GM12878 (cell line): ENCODE measurements around the gene ZNF554. TPM values are rescaled to one million over a fixed set of nuclear protein-coding genes. Genes with fewer than 3 reads are reported as not detected.

ENCODE experiments used
- BCLAF1 ChIP-seq: fragments of 450-650 bp; IDR thresholded peaks from 2 replicates; pipeline ENCODE4 v1.6.1; 2017; ENCODE audit warnings: antibody characterized with exemption, mild to moderate bottlenecking, moderate library complexity
- CBX5 ChIP-seq: sonication (generic); IDR thresholded peaks from 2 replicates; pipeline ENCODE4 v1.6.1; 2016; ENCODE audit warnings: low read depth, moderate library complexity, mild to moderate bottlenecking, inconsistent platforms
- CHD2 ChIP-seq: IDR thresholded peaks from 2 replicates; pipeline ENCODE4 v1.6.1; 2011; ENCODE audit warnings: low read depth, low read length, improper control_type of control experiment, borderline replicate concordance
- CHD4 ChIP-seq: fragments of 200-600 bp; sonication (generic); IDR thresholded peaks from 2 replicates; pipeline ENCODE4 v1.6.1; 2016; ENCODE audit warnings: mild to moderate bottlenecking
- FOS ChIP-seq: IDR thresholded peaks from 3 replicates; pipeline ENCODE4 v1.6.1; 2011; ENCODE audit warnings: borderline replicate concordance; ENCODE audit not compliant: insufficient read length; ENCODE audit errors: extremely low read depth
- GABPA ChIP-seq: IDR thresholded peaks from 2 replicates; pipeline ENCODE4 v1.6.1; 2014; ENCODE audit warnings: antibody characterized with exemption, low read depth, mild to moderate bottlenecking, inconsistent platforms
- IKZF2 ChIP-seq, 2 experiments: fragments of 450-650 bp; IDR thresholded peaks; 2 replicates each; pipeline ENCODE4 v1.6.1; 2017; ENCODE audit warnings: mild to moderate bottlenecking in 2 of 2, moderate library complexity in 2 of 2
- IRF4 ChIP-seq: IDR thresholded peaks from 2 replicates; pipeline ENCODE4 v1.6.1; 2011; ENCODE audit warnings: low read depth, low read length
- KDM1A ChIP-seq: fragments of 200-600 bp; sonication (generic); IDR thresholded peaks from 2 replicates; pipeline ENCODE4 v1.6.1; 2016; ENCODE audit warnings: borderline replicate concordance
- LARP7 ChIP-seq: fragments of 450-650 bp; IDR thresholded peaks from 2 replicates; pipeline ENCODE4 v1.6.1; 2017; ENCODE audit warnings: mild to moderate bottlenecking
- MYC ChIP-seq: IDR thresholded peaks from 2 replicates; pipeline ENCODE4 v1.6.1; 2011; ENCODE audit warnings: mild to moderate bottlenecking, low read length, moderate library complexity, inconsistent platforms; ENCODE audit not compliant: insufficient read depth, insufficient replicate concordance, insufficient read length, severe bottlenecking
- NBN ChIP-seq: fragments of 450-650 bp; IDR thresholded peaks from 2 replicates; pipeline ENCODE4 v1.6.1; 2016
- NFIC ChIP-seq: IDR thresholded peaks from 2 replicates; pipeline ENCODE4 v1.6.1; 2012; ENCODE audit warnings: low read depth, mild to moderate bottlenecking, inconsistent platforms, low read length, moderate library complexity
- PAX8 ChIP-seq: fragments of 450-650 bp; IDR thresholded peaks from 2 replicates; pipeline ENCODE4 v1.6.1; 2017; ENCODE audit warnings: mild to moderate bottlenecking, moderate library complexity
- PRDM15 ChIP-seq: fragments of 450-650 bp; formaldehyde crosslinking; IDR thresholded peaks from 2 replicates; pipeline ENCODE4 v1.4.0; 2020; ENCODE audit warnings: mild to moderate bottlenecking, moderate library complexity
- RCOR1 ChIP-seq: conservative IDR thresholded peaks from 2 replicates; pipeline ENCODE4 v1.6.1; 2012; ENCODE audit warnings: low read depth, low read length, improper control_type of control experiment
- SMC3 ChIP-seq: IDR thresholded peaks from 2 replicates; pipeline ENCODE4 v1.6.1; 2011; ENCODE audit warnings: low read length, improper control_type of control experiment, borderline replicate concordance
- SUPT20H ChIP-seq: IDR thresholded peaks from 2 replicates; pipeline ENCODE4 v1.6.1; 2011; ENCODE audit warnings: low read depth, mild to moderate bottlenecking, low read length, moderate library complexity, borderline replicate concordance; ENCODE audit not compliant: control insufficient read depth
- TARDBP ChIP-seq: IDR thresholded peaks from 2 replicates; pipeline ENCODE4 v1.6.1; 2016; ENCODE audit warnings: borderline replicate concordance
- TCF12 ChIP-seq: IDR thresholded peaks from 2 replicates; pipeline ENCODE4 v1.6.1; 2011; ENCODE audit warnings: low read depth, mild to moderate bottlenecking, low read length
- USF1 ChIP-seq: IDR thresholded peaks from 2 replicates; pipeline ENCODE4 v1.6.1; 2011; ENCODE audit warnings: borderline replicate concordance, low read depth, mild to moderate bottlenecking, moderate library complexity, mixed read lengths, low read length; ENCODE audit not compliant: insufficient read depth; ENCODE audit errors: extremely low read length
- polyA plus RNA-seq, 11 experiments: library from polyadenylated mRNA; depleted of rRNA in 4 of 11; unstranded in 6 of 11; stranded (reverse) in 5 of 11; fragments of >200 nt; fragmentation: Nextera tagmentation in 4 of 11; fragmentation: Illumina TruSeq in 1 of 11; extraction: Ambion mirVana in 4 of 11; extraction: Trizol in 1 of 11; gene quantifications; 1 replicate in 1 of 11; 2 replicates in 10 of 11; pipeline versions ENCODE4 v1.2.1 to v1.2.3, GENCODE V29; 2011 to 2016; ENCODE audit warnings: inconsistent platforms in 2 of 11, missing spikeins in 2 of 11, low read depth in 1 of 11
- total RNA-seq, 4 experiments: library from RNA; depleted of rRNA in 3 of 4; stranded (reverse); fragments of >200 nt in 3 of 4; fragmentation: Illumina TruSeq in 1 of 4; extraction: Trizol in 1 of 4; gene quantifications; 2 replicates each; pipeline versions ENCODE4 v1.2.1 to v1.2.3, GENCODE V29; 2013 to 2021
- TF ChIP-seq, protein P1 (sequence below): fragments of 450-650 bp; IDR thresholded peaks from 2 replicates; pipeline ENCODE4 v1.6.1; 2016; ENCODE audit warnings: mild to moderate bottlenecking

ZNF554 gene
- total and polyA plus RNA-seq, 10 of the 15 experiments (the other 5 are each of a cell fraction or from before 2014, with no cell fraction given), result 0.19 to 2.1 (median 1.4) TPM

DNA sequence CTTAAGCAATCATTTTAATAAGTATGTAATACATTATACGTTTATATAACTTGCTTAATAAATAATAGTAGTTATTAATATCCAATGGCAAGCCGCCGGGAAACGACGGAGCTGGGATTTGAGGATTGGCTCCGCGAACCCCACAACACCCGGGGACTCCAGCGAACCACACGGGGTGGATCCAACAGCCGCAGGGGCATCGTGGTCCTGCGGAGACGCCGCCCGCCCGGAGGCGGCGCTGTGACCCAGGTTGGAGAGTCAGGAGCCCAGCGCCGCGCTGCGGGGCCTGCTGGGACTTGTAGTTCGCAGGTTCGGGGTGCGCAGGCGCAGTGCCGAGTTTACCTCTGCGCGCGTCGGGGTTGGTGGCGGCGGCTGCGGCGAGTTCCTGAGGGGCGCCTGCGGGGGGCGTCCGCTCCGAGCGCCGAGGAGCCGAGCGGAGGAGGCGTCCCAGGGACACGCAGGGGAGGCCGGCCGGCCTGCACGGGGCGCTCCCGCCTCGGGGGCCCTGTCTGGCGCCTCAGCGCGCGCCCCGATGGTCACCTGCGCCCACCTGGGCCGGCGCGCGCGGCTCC is at the start of gene ZNF554 (continued):
- TF ChIP-seq BCLAF1, result 0 out of 2 replicates have a peak, but pooled peaks have one; percentile 41
- TF ChIP-seq RCOR1, result no peak
- peak; percentile 54 for TF ChIP-seq SMC3
- TF ChIP-seq GABPA, result no peak
- TF ChIP-seq LARP7, result peak; percentile 98
- no peak for TF ChIP-seq PAX8
- no peak for TF ChIP-seq CHD4
- no peak for TF ChIP-seq IKZF2 (IDR thresholded peaks at IDR 0.05)
- peak; percentile 94 for TF ChIP-seq TARDBP
- TF ChIP-seq PRDM15 (CRISPR knock-in tag), result no peak
- peak; percentile 33; the same call in 1 of the 2 replicates for TF ChIP-seq IRF4
- TF ChIP-seq NBN, result 0 out of 2 replicates have a peak, but pooled peaks have one; percentile 19
- TF ChIP-seq TCF12, result peak; percentile 61
- no peak for TF ChIP-seq SUPT20H
- TF ChIP-seq MYC, result peak; percentile 24
- no peak for TF ChIP-seq KDM1A
- TF ChIP-seq, protein P1, sequence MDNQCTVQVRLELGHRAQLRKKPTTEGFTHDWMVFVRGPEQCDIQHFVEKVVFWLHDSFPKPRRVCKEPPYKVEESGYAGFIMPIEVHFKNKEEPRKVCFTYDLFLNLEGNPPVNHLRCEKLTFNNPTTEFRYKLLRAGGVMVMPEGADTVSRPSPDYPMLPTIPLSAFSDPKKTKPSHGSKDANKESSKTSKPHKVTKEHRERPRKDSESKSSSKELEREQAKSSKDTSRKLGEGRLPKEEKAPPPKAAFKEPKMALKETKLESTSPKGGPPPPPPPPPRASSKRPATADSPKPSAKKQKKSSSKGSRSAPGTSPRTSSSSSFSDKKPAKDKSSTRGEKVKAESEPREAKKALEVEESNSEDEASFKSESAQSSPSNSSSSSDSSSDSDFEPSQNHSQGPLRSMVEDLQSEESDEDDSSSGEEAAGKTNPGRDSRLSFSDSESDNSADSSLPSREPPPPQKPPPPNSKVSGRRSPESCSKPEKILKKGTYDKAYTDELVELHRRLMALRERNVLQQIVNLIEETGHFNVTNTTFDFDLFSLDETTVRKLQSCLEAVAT, result no peak
- TF ChIP-seq USF1, result peak; percentile 40
- TF ChIP-seq FOS, result no peak
- TF ChIP-seq CHD2, result 0 out of 2 replicates have a peak, but pooled peaks have one; percentile 40
- TF ChIP-seq NFIC, result no peak
- TF ChIP-seq CBX5, result no peak
